H9 (cell line): ENCODE results near the gene OR13C8. TPM values are rescaled to one million over a fixed set of nuclear protein-coding genes. Genes with fewer than 3 reads are reported as not detected.
"Not testable (repeated sequence)": the region's sequence is repeated elsewhere in the genome, so short reads cannot be mapped to it uniquely, and the experiment has no call there.

Source experiments
- DNase-seq: peaks from one replicate; pipeline ENCODE4 v3.0.0-alpha.2; 2017
- H2AFZ ChIP-seq: one replicate; pipeline ENCODE4 v1.6.1; 2013; ENCODE audit warnings: mild to moderate bottlenecking, low read length, control low read depth, moderate library complexity
- H2AK5ac ChIP-seq: 2 replicates; pipeline ENCODE4 v1.6.1; 2013; ENCODE audit warnings: low read length, control low read depth, mixed read lengths; ENCODE audit not compliant: insufficient read length
- H2BK120ac ChIP-seq: one replicate; pipeline ENCODE4 v1.6.1; 2013; ENCODE audit warnings: low read depth, mild to moderate bottlenecking, low read length, control low read depth, inconsistent platforms; ENCODE audit not compliant: poor library complexity, severe bottlenecking
- H2BK12ac ChIP-seq: 2 replicates; pipeline ENCODE4 v1.6.1; 2013; ENCODE audit warnings: low read length, control low read depth, mixed read lengths, low read depth; ENCODE audit not compliant: insufficient read length
- H2BK15ac ChIP-seq: 2 replicates; pipeline ENCODE4 v1.6.1; 2013; ENCODE audit warnings: low read depth, low read length, control low read depth
- H2BK20ac ChIP-seq: one replicate; pipeline ENCODE4 v1.6.1; 2013; ENCODE audit warnings: low read depth, mild to moderate bottlenecking, low read length, control low read depth, inconsistent platforms; ENCODE audit not compliant: poor library complexity, severe bottlenecking
- H2BK5ac ChIP-seq: 2 replicates; pipeline ENCODE4 v1.6.1; 2013; ENCODE audit warnings: low read length, control low read depth, mixed read lengths; ENCODE audit not compliant: insufficient read length
- H3K14ac ChIP-seq: 2 replicates; pipeline ENCODE4 v1.6.1; 2013; ENCODE audit warnings: low read length, control low read depth; ENCODE audit not compliant: insufficient read depth
- H3K18ac ChIP-seq: 2 replicates; pipeline ENCODE4 v1.6.1; 2013; ENCODE audit warnings: low read depth, mild to moderate bottlenecking, mixed read lengths, low read length, control low read depth; ENCODE audit not compliant: insufficient read length
- H3K23ac ChIP-seq: 2 replicates; pipeline ENCODE4 v1.6.1; 2013; ENCODE audit warnings: low read length, control low read depth, mixed read lengths, low read depth; ENCODE audit not compliant: insufficient read length
- H3K23me2 ChIP-seq: 2 replicates; pipeline ENCODE4 v1.6.1; 2013; ENCODE audit warnings: low read depth, mild to moderate bottlenecking, mixed read lengths, low read length, control low read depth; ENCODE audit not compliant: insufficient read length, poor library complexity, severe bottlenecking
- H3K27ac ChIP-seq: 2 replicates; pipeline ENCODE4 v1.5.1; 2013; ENCODE audit warnings: low read length, control low read depth, mixed read lengths, low read depth; ENCODE audit not compliant: insufficient read length
- H3K27me3 ChIP-seq: 2 replicates; pipeline ENCODE4 v1.6.1; 2013; ENCODE audit warnings: low read length, control low read depth, inconsistent platforms; ENCODE audit not compliant: insufficient read depth
- H3K4ac ChIP-seq: 2 replicates; pipeline ENCODE4 v1.6.1; 2013; ENCODE audit warnings: low read depth, mild to moderate bottlenecking, control low read depth, inconsistent platforms, low read length, moderate library complexity
- H3K4me1 ChIP-seq: 2 replicates; pipeline ENCODE4 v1.6.1; 2013; ENCODE audit warnings: low read length, control low read depth, inconsistent platforms; ENCODE audit not compliant: insufficient read depth
- H3K4me2 ChIP-seq: 2 replicates; pipeline ENCODE4 v1.6.1; 2013; ENCODE audit warnings: low read length, control low read depth, mixed read lengths; ENCODE audit not compliant: insufficient read length, insufficient read depth
- H3K56ac ChIP-seq: 2 replicates; pipeline ENCODE4 v1.6.1; 2013; ENCODE audit warnings: low read depth, mild to moderate bottlenecking, mixed read lengths, low read length, control low read depth; ENCODE audit not compliant: insufficient read length
- H3K79me1 ChIP-seq: 2 replicates; pipeline ENCODE4 v1.6.1; 2013; ENCODE audit warnings: low read depth, mild to moderate bottlenecking, moderate library complexity, low read length, control low read depth, inconsistent platforms; ENCODE audit not compliant: insufficient read depth, poor library complexity, severe bottlenecking
- H3K79me2 ChIP-seq: 2 replicates; pipeline ENCODE4 v1.6.1; 2013; ENCODE audit warnings: low read length, control low read depth, inconsistent platforms; ENCODE audit not compliant: insufficient read depth
- H3K9ac ChIP-seq: 2 replicates; pipeline ENCODE4 v1.6.1; 2013; ENCODE audit warnings: low read length, control low read depth, mixed read lengths; ENCODE audit not compliant: insufficient read length; ENCODE audit errors: extremely low read depth
- H3K9me3 ChIP-seq: one replicate; pipeline ENCODE4 v1.6.1; 2013; ENCODE audit warnings: low read depth, low read length, inconsistent platforms; ENCODE audit not compliant: control insufficient read depth
- H3T11ph ChIP-seq: one replicate; pipeline ENCODE4 v1.6.1; 2013; ENCODE audit warnings: mild to moderate bottlenecking, low read length, control low read depth, inconsistent platforms
- H4K20me1 ChIP-seq: one replicate; pipeline ENCODE4 v1.6.1; 2013; ENCODE audit not compliant: control insufficient read depth, insufficient read length, insufficient read depth
- H4K5ac ChIP-seq: 2 replicates; pipeline ENCODE4 v1.6.1; 2013; ENCODE audit warnings: low read depth, mild to moderate bottlenecking, mixed read lengths, low read length, control low read depth; ENCODE audit not compliant: insufficient read length
- H4K8ac ChIP-seq: replicated peaks from 2 replicates; pipeline ENCODE4 v1.6.1; 2013; ENCODE audit warnings: low read length, control low read depth, mixed read lengths, low read depth; ENCODE audit not compliant: insufficient read length
- H4K91ac ChIP-seq: 2 replicates; pipeline ENCODE4 v1.6.1; 2013; ENCODE audit warnings: low read depth, mild to moderate bottlenecking, moderate library complexity, mixed read lengths, low read length, control low read depth; ENCODE audit not compliant: insufficient read length
- H3K27ac Mint-ChIP-seq, 3 experiments: 2 replicates in 2 of 3; 3 replicates in 1 of 3; pipeline ENCODE4 v1.8.0; 2020 to 2021; ENCODE audit warnings: mixed read lengths in 3 of 3, mild to moderate bottlenecking in 1 of 3, moderate library complexity in 1 of 3
- H3K27me3 Mint-ChIP-seq: 2 replicates; pipeline ENCODE4 v1.8.0; 2021; ENCODE audit warnings: low read depth, mild to moderate bottlenecking, moderate library complexity, mixed read lengths
- H3K36me3 Mint-ChIP-seq, 3 experiments: 2 replicates in 2 of 3; 3 replicates in 1 of 3; pipeline ENCODE4 v1.8.0; 2020 to 2021; ENCODE audit warnings: low read depth in 3 of 3, mixed read lengths in 3 of 3; ENCODE audit not compliant: insufficient read depth in 1 of 3
- H3K4me1 Mint-ChIP-seq, 2 experiments: 2 replicates each; pipeline ENCODE4 v1.8.0; 2020; ENCODE audit warnings: mixed read lengths in 2 of 2
- H3K4me3 Mint-ChIP-seq, 2 experiments: 2 replicates in 1 of 2; 3 replicates in 1 of 2; pipeline ENCODE4 v1.8.0; 2020 to 2021; ENCODE audit warnings: mild to moderate bottlenecking in 2 of 2, mixed read lengths in 2 of 2, moderate library complexity in 1 of 2
- H3K9me3 Mint-ChIP-seq, 2 experiments: 2 replicates in 1 of 2; 3 replicates in 1 of 2; pipeline ENCODE4 v1.8.0; 2020; ENCODE audit warnings: mild to moderate bottlenecking in 2 of 2, mixed read lengths in 2 of 2, moderate library complexity in 1 of 2
- CTCF ChIP-seq: fragments of 200-600 bp; sonication (generic); conservative IDR thresholded peaks from 3 replicates; pipeline ENCODE4 v1.8.0; 2021; ENCODE audit warnings: antibody characterized with exemption, mild to moderate bottlenecking
- WGBS: extraction: QIAGEN DNeasy Blood & Tissue Kit; methylation state at CpG from one replicate; pipeline ENCODE4 v1.1.7; 2013; ENCODE audit warnings: missing lambda C conversion rate, low lambda C conversion rate, mixed read lengths; ENCODE audit not compliant: insufficient read length; ENCODE audit errors: extremely low coverage; 5-methylcytosine and 5-hydroxymethylcytosine counted together
- long read RNA-seq: library from polyadenylated mRNA; unstranded; transcript quantifications from one replicate; pipeline ENCODE4 v2.0.0, GENCODE V29; 2020
- total RNA-seq: library from RNA; stranded (reverse); gene quantifications from 2 replicates; pipeline ENCODE4 v1.2.1, GENCODE V29; 2021

The OR13C8 gene
- total RNA-seq = not detected in 2 replicates
- long read RNA-seq = 0 reads

- Histone ChIP-seq H3K27me3 (no peaks in the 10 kb centered on the region), H2BK20ac (no peak within 1 kb of the TSS), H3K56ac (no peak within 1 kb of the TSS), H4K8ac (no peak within 1 kb of the TSS), H4K5ac (no peak within 1 kb of the TSS), H3K4ac (no peak within 1 kb of the TSS), H3K23me2 (no peaks in the 10 kb centered on the region), H2BK120ac (no peak within 1 kb of the TSS), H2BK15ac (no peak within 1 kb of the TSS), H2BK12ac (no peak within 1 kb of the TSS), H3K14ac (no peak within 1 kb of the TSS), H3K9ac (no peak within 1 kb of the TSS), H2AFZ (no peak within 1 kb of the TSS), H3K9me3 (no peaks in the 10 kb centered on the region), H3K79me1 (no peaks in the 10 kb centered on the region), H3T11ph (no peak within 1 kb of the TSS), H4K20me1 (no peaks in the 10 kb centered on the region), H3K79me2 (no peaks in the 10 kb centered on the region), H3K18ac (no peak within 1 kb of the TSS), H2AK5ac (no peak within 1 kb of the TSS), H2BK5ac (no peak within 1 kb of the TSS), H4K91ac (no peak within 1 kb of the TSS), H3K23ac (no peak within 1 kb of the TSS), H3K27ac (no peak within 1 kb of the TSS), H3K4me2 (no peak within 1 kb of the TSS), H3K4me1 (no peaks in the 10 kb centered on the region)
- no CpG with 5 or more reads among the region's 4 CpGs for WGBS
- no peak for DNase-seq
- Mint-ChIP-seq H3K4me1 (no peaks in the 10 kb centered on the region), H3K36me3 (no peaks in the 10 kb centered on the region; a peak in 1 of 7 replicates), H3K27me3 (no peaks in the 10 kb centered on the region), H3K9me3 (peaks cover 9 to 12% of the 10 kb centered on the region in 2 experiments; a peak in 3 of 5 replicates), H3K27ac (no peak within 1 kb of the TSS; a peak in 1 of 7 replicates), H3K4me3 (no peak within 1 kb of the TSS)
- no peak for TF ChIP-seq CTCF
Measured at GRCh38 chr9:104568868-104569267, at the start of gene OR13C8. Gene OR13C8, plus strand, starts transcription at chr9:104569168. Its CDS starts 0 bp downstream, at chr9:104569168.

GRCh38 chr9:104520241-104520640, 48.7 kb upstream of the OR13C8 start:
- not testable (repeated sequence) for H3K4me1 ChIP-seq, H2BK12ac ChIP-seq, H3K27me3 ChIP-seq, H2BK20ac ChIP-seq, H2BK5ac ChIP-seq, H4K91ac ChIP-seq, H2BK120ac ChIP-seq, H3K23ac ChIP-seq, H3K9me3 Mint-ChIP-seq, H3K4me3 Mint-ChIP-seq, H3K4ac ChIP-seq, H2BK15ac ChIP-seq, H3K27me3 Mint-ChIP-seq, H3K27ac ChIP-seq, H4K5ac ChIP-seq, H3K36me3 Mint-ChIP-seq, H3K14ac ChIP-seq, H3K4me1 Mint-ChIP-seq, H2AFZ ChIP-seq, H3K9me3 ChIP-seq, H3T11ph ChIP-seq, H3K23me2 ChIP-seq, H3K4me2 ChIP-seq, DNase-seq, H3K9ac ChIP-seq, H3K56ac ChIP-seq, H2AK5ac ChIP-seq, H3K18ac ChIP-seq, H4K8ac ChIP-seq, H4K20me1 ChIP-seq, H3K79me2 ChIP-seq, H3K79me1 ChIP-seq
- H3K27ac Mint-ChIP-seq = peak overlapping the region in 1 of 3 experiments; percentile 53; a peak in 1 of 7 replicates
- no CpG with 5 or more reads among the region's 10 CpGs for WGBS
